SU-DHL-6 (cell line): ENCODE results near the gene FN1.

Source experiments
- H2AFZ ChIP-seq: fragments of 200-600 bp; sonication (generic); 2 replicates; pipeline ENCODE4 v1.6.1; 2014; ENCODE audit warnings: low read depth, mild to moderate bottlenecking, moderate library complexity, mixed read lengths, antibody characterized with exemption, low read length; ENCODE audit not compliant: severe bottlenecking
- H3F3A ChIP-seq: fragments of 200-600 bp; shearing (Covaris generic); 2 replicates; pipeline ENCODE4 v1.6.0; 2016; ENCODE audit warnings: antibody characterized with exemption, mild to moderate bottlenecking; ENCODE audit not compliant: insufficient read depth
- H3K27ac ChIP-seq: fragments of 200-600 bp; sonication (generic); 2 replicates; pipeline ENCODE4 v1.5.1; 2016; ENCODE audit warnings: low read depth, mild to moderate bottlenecking, low read length, moderate library complexity, mixed read lengths
- H3K27me3 ChIP-seq: fragments of 200-600 bp; sonication (generic), shearing (Covaris generic); 2 replicates; pipeline ENCODE4 v1.6.0; 2014; ENCODE audit warnings: mild to moderate bottlenecking, low read length
- H3K36me3 ChIP-seq: fragments of 200-600 bp; sonication (generic); 2 replicates; pipeline ENCODE4 v1.6.1; 2014; ENCODE audit warnings: mild to moderate bottlenecking, low read length, mixed read lengths
- H3K4me2 ChIP-seq: fragments of 300-600, 200-600 bp; shearing (Covaris generic), sonication (generic); 2 replicates; pipeline ENCODE4 v1.6.0; 2014; ENCODE audit warnings: low read length, low read depth, mild to moderate bottlenecking; ENCODE audit not compliant: poor library complexity, severe bottlenecking
- H3K4me3 ChIP-seq: fragments of 200-600 bp; sonication (generic); 2 replicates; pipeline ENCODE4 v1.5.1; 2014; ENCODE audit warnings: antibody characterized with exemption, low read length, mild to moderate bottlenecking, mixed read lengths; ENCODE audit not compliant: insufficient read depth, poor library complexity, severe bottlenecking
- H3K79me2 ChIP-seq: fragments of 200-600 bp; sonication (generic); 2 replicates; pipeline ENCODE4 v1.6.1; 2014; ENCODE audit warnings: mild to moderate bottlenecking, low read length, moderate library complexity; ENCODE audit not compliant: insufficient read depth
- H3K9ac ChIP-seq: fragments of 200-600 bp; sonication (generic); 2 replicates; pipeline ENCODE4 v1.7.0; 2014; ENCODE audit warnings: mild to moderate bottlenecking, low read length
- H3K9me2 ChIP-seq: fragments of 200-600 bp; sonication (generic); replicated peaks from 2 replicates; pipeline ENCODE4 v1.6.1; 2014; ENCODE audit warnings: low read length; ENCODE audit not compliant: insufficient read depth
- H3K9me3 ChIP-seq: fragments of 200-600 bp; sonication (generic); 2 replicates; pipeline ENCODE4 v1.6.1; 2014; ENCODE audit warnings: low read length, mixed read lengths; ENCODE audit not compliant: insufficient read depth
- H4K20me1 ChIP-seq: fragments of 200-600 bp; sonication (generic); 2 replicates; pipeline ENCODE4 v1.6.1; 2014; ENCODE audit warnings: low read depth, mild to moderate bottlenecking, antibody characterized with exemption, low read length, moderate library complexity, mixed read lengths
- CTCF ChIP-seq: fragments of 200-600 bp; sonication (generic); IDR thresholded peaks from one replicate; pipeline ENCODE4 v1.5.1; 2017; ENCODE audit warnings: antibody characterized with exemption, mild to moderate bottlenecking, low read length, moderate library complexity; ENCODE audit not compliant: insufficient read depth, poor library complexity, severe bottlenecking
- EZH2phosphoT487 ChIP-seq: fragments of 200-600 bp; sonication (generic), shearing (Covaris generic); conservative IDR thresholded peaks from 2 replicates; pipeline ENCODE4 v1.6.1; 2018; ENCODE audit warnings: mild to moderate bottlenecking, antibody characterized with exemption, low read length, moderate library complexity, mixed read lengths

Gene FN1

GRCh38 chr2:215431778-215432758, 3.8 kb downstream of the FN1 start:
- no peak for TF ChIP-seq CTCF
- H2AFZ ChIP-seq: no peak overlapping the region
- H3K9ac ChIP-seq: no peak overlapping the region
- no peak overlapping the region for H3K4me2 ChIP-seq
- H3K36me3 ChIP-seq: no peaks in the 10 kb centered on the region
- H3K4me3 ChIP-seq: no peak overlapping the region
- no peaks in the 10 kb centered on the region for H3K9me3 ChIP-seq
- no peaks in the 10 kb centered on the region for H4K20me1 ChIP-seq
- H3K79me2 ChIP-seq: no peaks in the 10 kb centered on the region
- H3F3A ChIP-seq: no peaks in the 10 kb centered on the region
- H3K27ac ChIP-seq: no peak overlapping the region
- no peaks in the 10 kb centered on the region for H3K27me3 ChIP-seq
- H3K9me2 ChIP-seq: no peaks in the 10 kb centered on the region

- H3K27ac ChIP-seq: no peak overlapping the region
- H3K9me2 ChIP-seq: no peaks in the 10 kb centered on the region
- H3K9ac ChIP-seq: no peak overlapping the region
- H3K27me3 ChIP-seq: no peaks in the 10 kb centered on the region
- H3K4me2 ChIP-seq: no peak overlapping the region
- no peak for TF ChIP-seq CTCF
- no peak for TF ChIP-seq EZH2phosphoT487
- no peaks in the 10 kb centered on the region for H3K36me3 ChIP-seq
- H3F3A ChIP-seq: no peaks in the 10 kb centered on the region
- H3K9me3 ChIP-seq: no peaks in the 10 kb centered on the region
- no peaks in the 10 kb centered on the region for H4K20me1 ChIP-seq
- H3K4me3 ChIP-seq: no peak overlapping the region
- no peak overlapping the region for H2AFZ ChIP-seq
- no peaks in the 10 kb centered on the region for H3K79me2 ChIP-seq
Observed at GRCh38 chr2:215431290-215431689, 4.6 kb downstream of the FN1 start.

GRCh38 chr2:215430528-215431187, 5.2 kb downstream of the FN1 start:
- Histone ChIP-seq H4K20me1 (no peaks in the 10 kb centered on the region), H3K27ac (no peak overlapping the region), H3K4me2 (no peak overlapping the region), H3K36me3 (no peaks in the 10 kb centered on the region), H3K9me3 (no peaks in the 10 kb centered on the region), H3K27me3 (no peaks in the 10 kb centered on the region), H3K9me2 (no peaks in the 10 kb centered on the region), H3F3A (no peaks in the 10 kb centered on the region), H3K79me2 (no peaks in the 10 kb centered on the region), H2AFZ (no peak overlapping the region), H3K4me3 (no peak overlapping the region), H3K9ac (no peak overlapping the region)
- TF ChIP-seq EZH2phosphoT487 (no peak), CTCF (no peak)
